ENCODE data around the gene ZSCAN32. TPM values are rescaled to one million over a fixed set of nuclear protein-coding genes. Genes with fewer than 3 reads are reported as not detected.

Gene ZSCAN32
- polyA plus RNA-seq, 1 donor, result 9.6 TPM

DNA sequence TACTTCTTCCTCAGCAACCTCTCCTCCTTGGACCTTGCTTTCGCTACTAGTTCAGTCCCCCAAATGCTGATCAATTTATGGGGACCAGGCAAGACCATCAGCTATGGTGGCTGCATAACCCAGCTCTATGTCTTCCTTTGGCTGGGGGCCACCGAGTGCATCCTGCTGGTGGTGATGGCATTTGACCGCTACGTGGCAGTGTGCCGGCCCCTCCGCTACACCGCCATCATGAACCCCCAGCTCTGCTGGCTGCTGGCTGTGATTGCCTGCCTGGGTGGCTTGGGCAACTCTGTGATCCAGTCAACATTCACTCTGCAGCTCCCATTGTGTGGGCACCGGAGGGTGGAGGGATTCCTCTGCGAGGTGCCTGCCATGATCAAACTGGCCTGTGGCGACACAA, 44.7 kb downstream of the ZSCAN32 start:
- no peak for DNase-seq

DNA sequence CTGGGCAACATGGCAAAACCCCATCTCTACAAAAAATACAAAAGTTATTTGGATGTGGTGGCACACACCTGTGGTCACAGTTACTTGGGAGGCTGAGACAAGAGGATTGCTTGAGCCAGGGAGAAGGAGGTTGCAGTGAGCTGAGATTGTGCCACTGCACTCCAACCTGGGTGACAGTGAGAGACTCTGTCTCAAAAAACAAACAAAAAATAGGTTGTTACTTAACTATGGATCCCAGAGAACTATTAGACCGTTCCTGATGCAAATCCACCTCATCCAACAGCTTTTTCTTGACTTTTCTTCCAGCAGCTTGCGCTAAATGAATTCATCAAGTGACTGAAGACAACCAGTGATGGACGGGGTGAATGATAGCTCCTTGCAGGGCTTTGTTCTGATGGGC, 45.2 kb downstream of the ZSCAN32 start, which contains the start of gene OR2C1:
TSS of gene OR2C1 (plus strand) at position 301 of the 400 bp plus-strand sequence. CDS start at position 353, 52 bp downstream.
- no peak for DNase-seq

DNA sequence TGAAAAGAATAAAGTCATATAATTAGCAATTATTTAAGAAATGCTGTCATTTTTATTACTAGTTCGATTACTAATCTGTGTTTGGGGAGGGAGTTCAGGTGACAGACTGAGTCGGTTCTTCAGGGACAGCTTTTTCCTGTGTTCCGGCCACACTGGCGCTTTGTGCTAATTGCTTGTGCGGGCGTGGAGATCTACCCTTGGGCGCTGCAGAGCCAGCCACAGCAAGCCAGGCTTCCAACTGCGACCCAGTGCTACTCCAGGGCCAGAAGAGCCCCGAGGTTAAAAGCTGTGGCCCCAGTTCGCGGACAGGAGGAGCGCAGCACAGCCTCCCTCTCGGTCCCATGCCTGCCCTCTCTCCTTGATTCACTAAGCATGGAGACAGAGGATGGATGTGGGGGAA, 51.6 kb downstream of the ZSCAN32 start:
- no peak for DNase-seq

DNA sequence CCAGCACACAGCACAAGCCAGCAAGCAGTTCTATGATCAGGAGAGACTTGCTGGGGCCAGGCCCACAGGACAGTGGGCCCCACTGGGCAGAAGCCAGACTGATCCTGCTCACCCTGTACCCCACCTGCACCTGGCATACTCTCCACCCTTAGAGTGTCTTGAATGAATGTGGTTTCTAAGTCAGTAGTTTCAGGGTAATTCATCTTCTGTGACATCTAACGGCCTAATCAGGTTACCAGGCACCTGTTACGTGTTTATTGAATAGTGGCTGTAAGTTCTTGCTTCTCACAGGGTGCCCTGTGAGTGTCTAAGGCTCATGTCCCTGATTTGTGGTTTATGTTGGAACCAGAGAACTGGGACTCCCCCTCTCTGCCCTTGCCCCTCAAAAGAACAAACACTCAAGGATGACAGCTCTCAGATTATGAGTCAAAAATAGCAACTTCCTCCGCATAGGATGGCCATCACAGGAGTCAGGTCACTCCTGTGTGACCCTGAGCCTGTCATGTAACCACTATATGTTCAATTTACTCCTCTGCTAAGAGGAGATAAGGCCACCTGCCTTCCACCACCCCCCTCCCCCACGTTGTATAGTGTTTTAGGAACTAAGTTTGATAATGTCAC, 52.1 kb downstream of the ZSCAN32 start:
- DNase-seq, result no peak

DNA sequence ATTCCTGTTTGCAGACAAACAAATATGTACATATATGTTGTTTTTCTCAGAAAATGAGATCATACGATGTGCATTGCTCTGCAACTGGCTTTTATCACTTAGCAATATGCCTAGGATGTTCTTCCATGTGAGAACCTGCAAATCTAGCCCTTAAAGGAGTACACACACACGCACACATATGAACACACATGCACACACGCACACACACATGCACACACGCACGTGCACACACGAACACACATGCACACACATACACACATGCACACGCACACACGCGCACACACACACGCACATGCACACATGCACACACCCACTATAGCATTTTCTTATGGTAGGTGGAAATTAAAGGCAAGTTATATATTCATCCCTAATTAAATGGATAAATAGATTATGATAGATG, 53.2 kb downstream of the ZSCAN32 start:
- DNase-seq, result no peak

DNA sequence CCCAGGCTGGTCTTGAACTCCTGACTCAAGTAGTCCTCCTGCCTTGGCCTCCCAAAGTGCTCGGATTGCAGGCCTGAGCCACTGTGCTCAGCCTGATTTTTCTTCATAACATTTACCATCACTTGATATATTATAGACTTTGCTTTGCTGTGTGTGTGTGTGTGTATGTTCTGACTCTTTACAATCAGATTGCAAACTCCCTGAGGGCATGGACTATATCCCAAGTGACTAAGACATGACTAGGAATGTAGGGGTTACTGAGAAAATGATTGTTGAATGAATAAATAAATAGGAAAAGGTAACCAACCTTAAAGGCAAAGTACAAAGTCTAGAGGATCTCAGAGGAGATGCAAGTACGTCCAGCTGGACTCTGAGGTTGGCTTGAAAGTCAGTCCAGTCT, 54.8 kb downstream of the ZSCAN32 start:
- DNase-seq, result no peak

Other genes starting within 250 kb of the ZSCAN32 start
- gene OR1F1, start 212.8 kb downstream of the ZSCAN32 start, polyA plus RNA-seq (ENCODE audit: insufficient read length), result not detected
- 5.9 TPM for gene ZNF200, start 165.8 kb downstream of the ZSCAN32 start, polyA plus RNA-seq (ENCODE audit: insufficient read length)
- gene MEFV, start 144.4 kb downstream of the ZSCAN32 start, polyA plus RNA-seq (ENCODE audit: insufficient read length), result 0.40 TPM
- 28.4 TPM for gene ZNF263, start 117.5 kb downstream of the ZSCAN32 start, polyA plus RNA-seq (ENCODE audit: insufficient read length)
- gene TIGD7, start 95.6 kb downstream of the ZSCAN32 start, polyA plus RNA-seq (ENCODE audit: insufficient read length), result 7.7 TPM
- 30.2 TPM for gene ZNF75A, start 95.5 kb downstream of the ZSCAN32 start, polyA plus RNA-seq (ENCODE audit: insufficient read length)
- gene OR2C1, start 45.1 kb downstream of the ZSCAN32 start, polyA plus RNA-seq (ENCODE audit: insufficient read length), result not detected
- gene ZNF174, start 211 bp upstream of the ZSCAN32 start, polyA plus RNA-seq (ENCODE audit: insufficient read length), result 7.8 TPM
- gene ZNF597, start 42.5 kb upstream of the ZSCAN32 start, polyA plus RNA-seq (ENCODE audit: insufficient read length), result 1.8 TPM
- 33.2 TPM for gene NAA60, start 42.7 kb upstream of the ZSCAN32 start, polyA plus RNA-seq (ENCODE audit: insufficient read length)
- gene C16orf90, start 94.5 kb upstream of the ZSCAN32 start, polyA plus RNA-seq (ENCODE audit: insufficient read length), result not detected
- gene CLUAP1, start 100.0 kb upstream of the ZSCAN32 start, polyA plus RNA-seq (ENCODE audit: insufficient read length), result 17.5 TPM
- 0.86 TPM for gene NLRC3, start 176.4 kb upstream of the ZSCAN32 start, polyA plus RNA-seq (ENCODE audit: insufficient read length)
- 4.6 TPM for gene SLX4, start 210.6 kb upstream of the ZSCAN32 start, polyA plus RNA-seq (ENCODE audit: insufficient read length)